Measurements from ENCODE around the gene HIRIP3.
"Not testable (repeated sequence)": the region's sequence is repeated elsewhere in the genome, so short reads cannot be mapped to it uniquely, and the experiment has no call there.

The HIRIP3 gene

DNA sequence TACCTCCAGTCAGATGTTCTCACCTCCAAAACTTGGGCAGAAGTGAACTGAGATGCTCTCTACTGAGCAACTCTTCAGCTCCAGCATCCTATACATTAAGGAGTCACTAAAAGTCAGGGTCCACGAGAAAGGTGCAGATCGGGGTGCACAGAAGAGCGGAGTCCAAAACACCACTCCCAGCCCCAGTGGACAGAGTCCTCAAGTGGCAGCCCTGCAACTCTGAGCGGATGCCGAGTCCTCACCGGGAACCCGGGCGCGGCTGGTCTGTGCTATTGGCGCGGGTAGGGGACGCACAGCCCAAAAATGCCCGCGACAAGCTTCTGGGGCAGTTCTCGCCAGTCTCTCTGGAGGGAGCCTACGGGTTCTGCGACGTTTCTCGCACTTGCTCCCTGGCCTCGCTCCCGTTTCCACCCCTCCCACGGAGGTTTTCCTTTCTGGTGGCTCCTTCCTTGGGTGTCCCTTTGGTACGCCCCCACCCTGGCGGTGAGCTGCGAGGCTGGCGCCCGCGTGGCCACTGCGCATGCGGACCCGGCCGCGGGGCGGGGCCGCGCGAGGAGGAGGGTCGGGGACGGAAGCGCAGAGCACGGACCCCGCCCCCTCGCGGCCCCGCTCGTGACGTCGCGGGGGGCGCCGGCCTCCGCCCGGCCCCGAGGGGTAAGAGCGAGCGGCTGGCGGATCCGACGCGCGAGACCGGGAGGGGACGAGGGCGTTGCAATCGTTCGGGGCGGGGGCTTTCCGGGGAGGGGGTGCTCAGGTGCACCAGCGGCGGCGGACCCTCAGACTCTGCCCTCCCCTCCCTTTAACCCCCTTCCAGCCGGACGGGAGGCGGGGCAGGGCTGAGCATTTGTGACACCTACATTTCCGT lies 33.7 kb downstream of the HIRIP3 start, which contains the start of gene TMEM219:
TSS of gene TMEM219 (plus strand) at position 601 of the 865 bp plus-strand sequence. CDS start 1,065 bp downstream, outside the sequence.
- peak; percentile 67; the same call in 1 of the 2 replicates for TF ChIP-seq ZNF8 (CRISPR knock-in tag; IDR thresholded peaks at IDR 0.05)
- no peak for TF ChIP-seq TCF4 (CRISPR knock-in tag; IDR thresholded peaks at IDR 0.05; ENCODE audit: borderline replicate concordance)
- no peak for TF ChIP-seq GLIS3 (CRISPR knock-in tag; IDR thresholded peaks at IDR 0.05)
- TF ChIP-seq SNAI2 (CRISPR knock-in tag; IDR thresholded peaks at IDR 0.05), result no peak
- TF ChIP-seq, protein P1, sequence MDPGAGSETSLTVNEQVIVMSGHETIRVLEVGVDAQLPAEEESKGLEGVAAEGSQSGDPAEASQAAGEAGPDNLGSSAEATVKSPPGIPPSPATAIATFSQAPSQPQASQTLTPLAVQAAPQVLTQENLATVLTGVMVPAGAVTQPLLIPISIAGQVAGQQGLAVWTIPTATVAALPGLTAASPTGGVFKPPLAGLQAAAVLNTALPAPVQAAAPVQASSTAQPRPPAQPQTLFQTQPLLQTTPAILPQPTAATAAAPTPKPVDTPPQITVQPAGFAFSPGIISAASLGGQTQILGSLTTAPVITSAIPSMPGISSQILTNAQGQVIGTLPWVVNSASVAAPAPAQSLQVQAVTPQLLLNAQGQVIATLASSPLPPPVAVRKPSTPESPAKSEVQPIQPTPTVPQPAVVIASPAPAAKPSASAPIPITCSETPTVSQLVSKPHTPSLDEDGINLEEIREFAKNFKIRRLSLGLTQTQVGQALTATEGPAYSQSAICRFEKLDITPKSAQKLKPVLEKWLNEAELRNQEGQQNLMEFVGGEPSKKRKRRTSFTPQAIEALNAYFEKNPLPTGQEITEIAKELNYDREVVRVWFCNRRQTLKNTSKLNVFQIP (CRISPR knock-in tag; IDR thresholded peaks at IDR 0.05; ENCODE audit: borderline replicate concordance, low read depth), result no peak
- TF ChIP-seq, protein P2, sequence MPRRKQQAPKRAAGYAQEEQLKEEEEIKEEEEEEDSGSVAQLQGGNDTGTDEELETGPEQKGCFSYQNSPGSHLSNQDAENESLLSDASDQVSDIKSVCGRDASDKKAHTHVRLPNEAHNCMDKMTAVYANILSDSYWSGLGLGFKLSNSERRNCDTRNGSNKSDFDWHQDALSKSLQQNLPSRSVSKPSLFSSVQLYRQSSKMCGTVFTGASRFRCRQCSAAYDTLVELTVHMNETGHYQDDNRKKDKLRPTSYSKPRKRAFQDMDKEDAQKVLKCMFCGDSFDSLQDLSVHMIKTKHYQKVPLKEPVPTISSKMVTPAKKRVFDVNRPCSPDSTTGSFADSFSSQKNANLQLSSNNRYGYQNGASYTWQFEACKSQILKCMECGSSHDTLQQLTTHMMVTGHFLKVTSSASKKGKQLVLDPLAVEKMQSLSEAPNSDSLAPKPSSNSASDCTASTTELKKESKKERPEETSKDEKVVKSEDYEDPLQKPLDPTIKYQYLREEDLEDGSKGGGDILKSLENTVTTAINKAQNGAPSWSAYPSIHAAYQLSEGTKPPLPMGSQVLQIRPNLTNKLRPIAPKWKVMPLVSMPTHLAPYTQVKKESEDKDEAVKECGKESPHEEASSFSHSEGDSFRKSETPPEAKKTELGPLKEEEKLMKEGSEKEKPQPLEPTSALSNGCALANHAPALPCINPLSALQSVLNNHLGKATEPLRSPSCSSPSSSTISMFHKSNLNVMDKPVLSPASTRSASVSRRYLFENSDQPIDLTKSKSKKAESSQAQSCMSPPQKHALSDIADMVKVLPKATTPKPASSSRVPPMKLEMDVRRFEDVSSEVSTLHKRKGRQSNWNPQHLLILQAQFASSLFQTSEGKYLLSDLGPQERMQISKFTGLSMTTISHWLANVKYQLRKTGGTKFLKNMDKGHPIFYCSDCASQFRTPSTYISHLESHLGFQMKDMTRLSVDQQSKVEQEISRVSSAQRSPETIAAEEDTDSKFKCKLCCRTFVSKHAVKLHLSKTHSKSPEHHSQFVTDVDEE (CRISPR knock-in tag; IDR thresholded peaks at IDR 0.05), result peak; percentile 10; the same call in 1 of the 2 replicates
- TF ChIP-seq, protein P3, sequence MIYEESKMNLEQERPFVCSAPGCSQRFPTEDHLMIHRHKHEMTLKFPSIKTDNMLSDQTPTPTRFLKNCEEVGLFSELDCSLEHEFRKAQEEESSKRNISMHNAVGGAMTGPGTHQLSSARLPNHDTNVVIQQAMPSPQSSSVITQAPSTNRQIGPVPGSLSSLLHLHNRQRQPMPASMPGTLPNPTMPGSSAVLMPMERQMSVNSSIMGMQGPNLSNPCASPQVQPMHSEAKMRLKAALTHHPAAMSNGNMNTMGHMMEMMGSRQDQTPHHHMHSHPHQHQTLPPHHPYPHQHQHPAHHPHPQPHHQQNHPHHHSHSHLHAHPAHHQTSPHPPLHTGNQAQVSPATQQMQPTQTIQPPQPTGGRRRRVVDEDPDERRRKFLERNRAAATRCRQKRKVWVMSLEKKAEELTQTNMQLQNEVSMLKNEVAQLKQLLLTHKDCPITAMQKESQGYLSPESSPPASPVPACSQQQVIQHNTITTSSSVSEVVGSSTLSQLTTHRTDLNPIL (CRISPR knock-in tag; IDR thresholded peaks at IDR 0.05; ENCODE audit: low read depth), result no peak
- TF ChIP-seq, protein P4, sequence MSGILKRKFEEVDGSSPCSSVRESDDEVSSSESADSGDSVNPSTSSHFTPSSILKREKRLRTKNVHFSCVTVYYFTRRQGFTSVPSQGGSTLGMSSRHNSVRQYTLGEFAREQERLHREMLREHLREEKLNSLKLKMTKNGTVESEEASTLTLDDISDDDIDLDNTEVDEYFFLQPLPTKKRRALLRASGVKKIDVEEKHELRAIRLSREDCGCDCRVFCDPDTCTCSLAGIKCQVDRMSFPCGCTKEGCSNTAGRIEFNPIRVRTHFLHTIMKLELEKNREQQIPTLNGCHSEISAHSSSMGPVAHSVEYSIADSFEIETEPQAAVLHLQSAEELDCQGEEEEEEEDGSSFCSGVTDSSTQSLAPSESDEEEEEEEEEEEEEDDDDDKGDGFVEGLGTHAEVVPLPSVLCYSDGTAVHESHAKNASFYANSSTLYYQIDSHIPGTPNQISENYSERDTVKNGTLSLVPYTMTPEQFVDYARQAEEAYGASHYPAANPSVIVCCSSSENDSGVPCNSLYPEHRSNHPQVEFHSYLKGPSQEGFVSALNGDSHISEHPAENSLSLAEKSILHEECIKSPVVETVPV (CRISPR knock-in tag; IDR thresholded peaks at IDR 0.05), result no peak
- TF ChIP-seq ZFP30 (CRISPR knock-in tag; IDR thresholded peaks at IDR 0.05), result no peak
- TF ChIP-seq ZC3H10 (CRISPR knock-in tag; IDR thresholded peaks at IDR 0.05), result no peak
- TF ChIP-seq, protein P5, sequence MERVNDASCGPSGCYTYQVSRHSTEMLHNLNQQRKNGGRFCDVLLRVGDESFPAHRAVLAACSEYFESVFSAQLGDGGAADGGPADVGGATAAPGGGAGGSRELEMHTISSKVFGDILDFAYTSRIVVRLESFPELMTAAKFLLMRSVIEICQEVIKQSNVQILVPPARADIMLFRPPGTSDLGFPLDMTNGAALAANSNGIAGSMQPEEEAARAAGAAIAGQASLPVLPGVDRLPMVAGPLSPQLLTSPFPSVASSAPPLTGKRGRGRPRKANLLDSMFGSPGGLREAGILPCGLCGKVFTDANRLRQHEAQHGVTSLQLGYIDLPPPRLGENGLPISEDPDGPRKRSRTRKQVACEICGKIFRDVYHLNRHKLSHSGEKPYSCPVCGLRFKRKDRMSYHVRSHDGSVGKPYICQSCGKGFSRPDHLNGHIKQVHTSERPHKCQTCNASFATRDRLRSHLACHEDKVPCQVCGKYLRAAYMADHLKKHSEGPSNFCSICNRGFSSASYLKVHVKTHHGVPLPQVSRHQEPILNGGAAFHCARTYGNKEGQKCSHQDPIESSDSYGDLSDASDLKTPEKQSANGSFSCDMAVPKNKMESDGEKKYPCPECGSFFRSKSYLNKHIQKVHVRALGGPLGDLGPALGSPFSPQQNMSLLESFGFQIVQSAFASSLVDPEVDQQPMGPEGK (CRISPR knock-in tag; IDR thresholded peaks at IDR 0.05; ENCODE audit: borderline replicate concordance), result peak; percentile 33; the same call in 1 of the 2 replicates
- peak; percentile 95 for ATAC-seq

DNA sequence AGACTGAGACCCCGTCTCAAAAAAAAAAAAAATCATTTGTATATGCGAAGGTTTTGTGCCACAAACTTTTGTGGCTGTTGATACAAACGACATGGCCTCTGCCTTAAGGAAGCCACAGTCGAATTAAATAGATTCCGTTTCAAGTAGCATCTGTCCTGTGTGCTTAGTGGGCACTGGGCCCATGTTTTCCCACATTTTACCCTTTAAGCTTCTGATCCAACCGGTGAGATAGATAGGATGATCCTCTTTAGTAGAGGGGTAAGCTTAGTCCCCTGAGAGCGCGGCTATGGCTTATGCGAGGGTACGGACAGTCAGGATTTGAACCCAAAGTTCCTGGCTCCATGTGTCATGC lies 34.3 kb downstream of the HIRIP3 start:
- ATAC-seq, result no peak

DNA sequence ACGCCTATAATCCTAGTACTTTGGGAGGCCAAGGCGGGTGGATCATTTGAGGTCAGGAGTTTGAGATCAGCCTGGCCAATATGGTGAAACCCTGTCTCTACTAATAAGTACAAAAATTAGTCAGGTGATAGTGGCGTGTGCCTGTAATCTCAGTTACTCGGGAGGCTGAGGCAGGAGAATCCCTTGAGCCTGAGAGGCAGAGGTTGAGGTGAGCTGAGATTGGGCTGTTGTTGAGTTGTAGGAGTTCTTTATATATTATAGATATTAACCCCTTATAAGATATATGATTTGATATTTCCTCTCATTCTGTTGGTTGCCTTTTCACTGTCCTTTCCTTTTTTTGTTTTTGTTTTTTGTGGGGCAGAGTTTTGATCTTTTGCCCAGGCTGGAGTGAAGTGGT lies 35.6 kb downstream of the HIRIP3 start:
- not testable (repeated sequence) for ATAC-seq
- TF ChIP-seq ZFP3 (CRISPR knock-in tag; IDR thresholded peaks at IDR 0.05), result peak; percentile 64; the same call in 1 of the 2 replicates

More for the DNA sequence above, 34.3 kb downstream of the HIRIP3 start:
- no peak for TF ChIP-seq ZFP3 (CRISPR knock-in tag; IDR thresholded peaks at IDR 0.05)

DNA sequence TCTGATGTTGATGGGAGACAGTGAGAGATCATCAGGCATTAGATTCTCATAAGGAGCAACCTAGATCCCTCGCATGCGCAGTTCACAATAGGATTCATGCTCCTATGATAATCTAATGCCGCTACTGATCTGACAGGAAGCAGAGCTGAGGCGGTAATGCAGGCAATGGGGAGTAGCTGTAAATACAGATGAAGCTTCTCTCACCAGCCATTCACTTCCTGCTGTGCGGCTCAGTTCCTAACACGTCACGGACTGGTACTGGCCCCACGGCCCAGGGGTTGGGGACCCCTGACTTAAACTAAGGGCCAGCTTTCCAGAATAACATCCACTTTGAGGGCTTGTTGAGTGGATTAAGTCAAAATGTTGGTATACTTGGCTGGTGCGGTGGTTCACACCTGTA lies 36.1 kb downstream of the HIRIP3 start:
- no peak for ATAC-seq
- TF ChIP-seq, protein P3 (CRISPR knock-in tag; IDR thresholded peaks at IDR 0.05; ENCODE audit: low read depth), result no peak
- TF ChIP-seq RARB (CRISPR knock-in tag; IDR thresholded peaks at IDR 0.05) (no peak), BACH2 (CRISPR knock-in tag; IDR thresholded peaks at IDR 0.05; ENCODE audit: borderline replicate concordance) (no peak), ISL1 (CRISPR knock-in tag; IDR thresholded peaks at IDR 0.05) (no peak)
